HepG2 (cell line): ENCODE measurements around the gene CNNM1. TPM values are rescaled to one million over a fixed set of nuclear protein-coding genes. Genes with fewer than 3 reads are reported as not detected.

Experiments used
- ARNTL ChIP-seq: sonication (generic); formaldehyde crosslinking; IDR thresholded peaks from 2 replicates; pipeline ENCODE4 v1.4.0; 2020; ENCODE audit warnings: mild to moderate bottlenecking, missing genetic modification reagents
- BHLHE40 ChIP-seq: IDR thresholded peaks from 2 replicates; pipeline ENCODE4 v1.6.1; 2011; ENCODE audit warnings: low read length, improper control_type of control experiment
- GPN1 ChIP-seq: sonication (generic); formaldehyde crosslinking; IDR thresholded peaks from 2 replicates; pipeline ENCODE4 v1.5.1; 2020; ENCODE audit warnings: missing genetic modification reagents, borderline replicate concordance
- HNF4G ChIP-seq, 2 experiments: sonication (generic) in 1 of 2; formaldehyde crosslinking in 1 of 2; IDR thresholded peaks; 2 replicates each; pipeline versions ENCODE4 v1.4.0 to v1.6.1; 2011 to 2020; ENCODE audit warnings: borderline replicate concordance in 2 of 2, low read depth in 2 of 2, mild to moderate bottlenecking in 2 of 2, low read length in 1 of 2, missing genetic modification reagents in 1 of 2, moderate library complexity in 1 of 2
- HOXA5 ChIP-seq: sonication (generic); formaldehyde crosslinking; IDR thresholded peaks from 2 replicates; pipeline ENCODE4 v1.4.0; 2020; ENCODE audit warnings: missing genetic modification reagents
- MXD4 ChIP-seq: IDR thresholded peaks from 2 replicates; pipeline ENCODE4 v1.6.1; 2016; ENCODE audit warnings: mild to moderate bottlenecking, missing biosample characterization, missing genetic modification reagents
- NFE2L1 ChIP-seq: sonication (generic); formaldehyde crosslinking; IDR thresholded peaks from 2 replicates; pipeline ENCODE4 v1.4.0; 2020; ENCODE audit warnings: missing genetic modification reagents, mild to moderate bottlenecking, borderline replicate concordance
- NR2F6 ChIP-seq, 2 experiments: IDR thresholded peaks; 2 replicates each; pipeline ENCODE4 v1.6.1; 2016; ENCODE audit warnings: antibody characterized with exemption in 1 of 2, mild to moderate bottlenecking in 1 of 2
- ONECUT2 ChIP-seq: sonication (generic); formaldehyde crosslinking; IDR thresholded peaks from 2 replicates; pipeline ENCODE4 v1.4.0; 2020; ENCODE audit warnings: missing genetic modification reagents
- RBM39 ChIP-seq: fragments of 200-400 bp; formaldehyde crosslinking; IDR thresholded peaks from one replicate; pipeline ENCODE4 v1.6.1; 2018; ENCODE audit warnings: antibody characterized with exemption, mild to moderate bottlenecking, low read depth, low read length; ENCODE audit not compliant: poor library complexity, severe bottlenecking
- ZNF264 ChIP-seq: sonication (generic); formaldehyde crosslinking; IDR thresholded peaks from 2 replicates; pipeline ENCODE4 v1.4.0; 2020; ENCODE audit warnings: missing genetic modification reagents
- ZNF484 ChIP-seq: sonication (generic); formaldehyde crosslinking; IDR thresholded peaks from 2 replicates; pipeline ENCODE4 v1.5.1; 2020; ENCODE audit warnings: mild to moderate bottlenecking, low read depth, missing genetic modification reagents, borderline replicate concordance
- ZNF543 ChIP-seq: sonication (generic); formaldehyde crosslinking; IDR thresholded peaks from 2 replicates; pipeline ENCODE4 v1.4.0; 2020; ENCODE audit warnings: mild to moderate bottlenecking, missing genetic modification reagents
- ZNF652 ChIP-seq: IDR thresholded peaks from 2 replicates; pipeline ENCODE4 v1.6.1; 2016; ENCODE audit warnings: low read depth, borderline replicate concordance
- ZNF660 ChIP-seq: sonication (generic); formaldehyde crosslinking; IDR thresholded peaks from 2 replicates; pipeline ENCODE4 v1.5.1; 2020; ENCODE audit warnings: mild to moderate bottlenecking, low read depth, missing genetic modification reagents, borderline replicate concordance
- ZNF720 ChIP-seq: sonication (generic); formaldehyde crosslinking; IDR thresholded peaks from 2 replicates; pipeline ENCODE4 v1.4.0; 2020; ENCODE audit warnings: missing genetic modification reagents
- ZZZ3 ChIP-seq: sonication (generic); formaldehyde crosslinking; IDR thresholded peaks from 2 replicates; pipeline ENCODE4 v1.4.0; 2020; ENCODE audit warnings: missing genetic modification reagents, mild to moderate bottlenecking, borderline replicate concordance
- polyA plus RNA-seq, 8 experiments: library from polyadenylated mRNA; depleted of rRNA in 3 of 8; stranded (reverse) in 7 of 8; unstranded in 1 of 8; fragments of >200 nt; fragmentation: Illumina TruSeq in 4 of 8; extraction: Trizol in 4 of 8; gene quantifications; 2 replicates each; pipeline versions ENCODE4 v1.2.1 to v1.2.3, GENCODE V29; 2011 to 2016; ENCODE audit warnings: low read depth in 4 of 8, missing spikeins in 1 of 8, mixed read lengths in 1 of 8; ENCODE audit not compliant: insufficient read depth in 1 of 8
- total RNA-seq, 5 experiments: library from RNA; depleted of rRNA; stranded (reverse); fragments of >200 nt; fragmentation: Illumina TruSeq; extraction: Trizol; gene quantifications; 2 replicates each; pipeline ENCODE4 v1.2.3, GENCODE V29; 2016; ENCODE audit warnings: low read depth in 1 of 5
- TF ChIP-seq, protein P1 (sequence below): sonication (generic); formaldehyde crosslinking; IDR thresholded peaks from 2 replicates; pipeline ENCODE4 v1.8.0; 2022; ENCODE audit warnings: mild to moderate bottlenecking, missing genetic modification reagents, moderate library complexity
- TF ChIP-seq, protein P2 (sequence below): sonication (generic); formaldehyde crosslinking; IDR thresholded peaks from 2 replicates; pipeline ENCODE4 v1.5.1; 2020; ENCODE audit warnings: missing genetic modification reagents, mild to moderate bottlenecking, borderline replicate concordance
- TF ChIP-seq, protein P3 (sequence below): IDR thresholded peaks from 2 replicates; pipeline ENCODE4 v1.6.1; 2016; ENCODE audit warnings: low read depth, borderline replicate concordance
- TF ChIP-seq, protein P4 (sequence below): IDR thresholded peaks from 2 replicates; pipeline ENCODE4 v1.6.1; 2016; ENCODE audit warnings: missing compliant biosample characterization, missing genetic modification reagents, borderline replicate concordance
- TF ChIP-seq, protein P5 (sequence below): sonication (generic); formaldehyde crosslinking; IDR thresholded peaks from 2 replicates; pipeline ENCODE4 v1.5.0; 2020; ENCODE audit warnings: mild to moderate bottlenecking, low read depth, missing genetic modification reagents, borderline replicate concordance
- TF ChIP-seq, protein P6 (sequence below): sonication (generic); formaldehyde crosslinking; IDR thresholded peaks from 2 replicates; pipeline ENCODE4 v1.4.0; 2020; ENCODE audit warnings: missing genetic modification reagents

CNNM1 gene
- total and polyA plus RNA-seq, 2 of the 13 experiments (the other 11 are each of a cell fraction or from before 2014, with no cell fraction given), result 4.3 to 9.6 TPM

DNA sequence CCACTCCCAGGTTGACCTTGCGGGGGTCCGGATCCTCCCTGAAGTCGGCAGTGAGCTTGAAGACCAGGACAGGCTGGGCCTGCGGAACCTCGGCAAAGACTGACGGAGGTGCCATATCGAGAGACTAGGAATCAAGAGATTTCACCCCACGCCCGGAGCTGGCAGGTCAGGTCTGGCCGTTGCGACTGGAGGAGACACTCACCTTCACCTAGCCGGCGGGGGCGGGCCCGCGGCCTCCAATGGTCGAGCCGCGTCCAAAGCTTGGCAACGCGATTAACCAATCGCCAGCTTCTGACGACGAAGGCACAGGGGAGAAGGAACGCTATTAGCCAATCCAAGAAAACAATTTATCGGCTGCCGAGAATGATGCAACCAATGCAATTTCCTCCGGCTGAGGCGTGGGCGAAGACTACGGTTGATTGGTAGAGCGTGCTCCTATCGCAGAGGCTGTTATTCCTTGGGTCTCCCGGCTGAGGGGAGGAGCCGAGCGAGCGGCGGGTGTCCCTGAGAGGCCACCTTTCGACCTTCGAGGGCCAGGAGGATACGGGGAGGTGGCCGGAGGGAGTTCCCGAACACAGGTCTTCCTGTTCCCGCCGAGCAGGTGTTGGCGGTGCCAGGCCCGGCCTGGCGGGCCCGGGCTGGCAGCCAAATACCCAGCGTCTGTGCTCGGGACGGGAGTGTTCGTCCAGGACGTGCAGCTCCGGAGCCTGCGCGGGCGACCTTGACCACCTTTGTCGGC, 101.5 kb downstream of the CNNM1 start, which contains the start of gene GOT1 (continued):
- TF ChIP-seq HNF4G (IDR thresholded peaks at IDR 0.05; ENCODE audit: borderline replicate concordance, low read depth, low read length), result peak; percentile 24; the same call in 1 of the 2 replicates
- 0 out of 2 replicates have a peak, but pooled peaks have one; percentile 48 for TF ChIP-seq HNF4G (CRISPR knock-in tag; IDR thresholded peaks at IDR 0.05; ENCODE audit: borderline replicate concordance, low read depth)
- TF ChIP-seq, protein P1, sequence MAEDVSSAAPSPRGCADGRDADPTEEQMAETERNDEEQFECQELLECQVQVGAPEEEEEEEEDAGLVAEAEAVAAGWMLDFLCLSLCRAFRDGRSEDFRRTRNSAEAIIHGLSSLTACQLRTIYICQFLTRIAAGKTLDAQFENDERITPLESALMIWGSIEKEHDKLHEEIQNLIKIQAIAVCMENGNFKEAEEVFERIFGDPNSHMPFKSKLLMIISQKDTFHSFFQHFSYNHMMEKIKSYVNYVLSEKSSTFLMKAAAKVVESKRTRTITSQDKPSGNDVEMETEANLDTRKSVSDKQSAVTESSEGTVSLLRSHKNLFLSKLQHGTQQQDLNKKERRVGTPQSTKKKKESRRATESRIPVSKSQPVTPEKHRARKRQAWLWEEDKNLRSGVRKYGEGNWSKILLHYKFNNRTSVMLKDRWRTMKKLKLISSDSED (CRISPR knock-in tag), result no peak
- no peak for TF ChIP-seq ZNF720 (CRISPR knock-in tag)
- no peak for TF ChIP-seq ZNF484
- TF ChIP-seq, protein P2, sequence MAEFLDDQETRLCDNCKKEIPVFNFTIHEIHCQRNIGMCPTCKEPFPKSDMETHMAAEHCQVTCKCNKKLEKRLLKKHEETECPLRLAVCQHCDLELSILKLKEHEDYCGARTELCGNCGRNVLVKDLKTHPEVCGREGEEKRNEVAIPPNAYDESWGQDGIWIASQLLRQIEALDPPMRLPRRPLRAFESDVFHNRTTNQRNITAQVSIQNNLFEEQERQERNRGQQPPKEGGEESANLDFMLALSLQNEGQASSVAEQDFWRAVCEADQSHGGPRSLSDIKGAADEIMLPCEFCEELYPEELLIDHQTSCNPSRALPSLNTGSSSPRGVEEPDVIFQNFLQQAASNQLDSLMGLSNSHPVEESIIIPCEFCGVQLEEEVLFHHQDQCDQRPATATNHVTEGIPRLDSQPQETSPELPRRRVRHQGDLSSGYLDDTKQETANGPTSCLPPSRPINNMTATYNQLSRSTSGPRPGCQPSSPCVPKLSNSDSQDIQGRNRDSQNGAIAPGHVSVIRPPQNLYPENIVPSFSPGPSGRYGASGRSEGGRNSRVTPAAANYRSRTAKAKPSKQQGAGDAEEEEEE (CRISPR knock-in tag), result 0 out of 2 replicates have a peak, but pooled peaks have one; percentile 48
- TF ChIP-seq, protein P3, sequence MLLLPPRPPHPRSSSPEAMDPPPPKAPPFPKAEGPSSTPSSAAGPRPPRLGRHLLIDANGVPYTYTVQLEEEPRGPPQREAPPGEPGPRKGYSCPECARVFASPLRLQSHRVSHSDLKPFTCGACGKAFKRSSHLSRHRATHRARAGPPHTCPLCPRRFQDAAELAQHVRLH (CRISPR knock-in tag), result no peak
- TF ChIP-seq ZZZ3 (CRISPR knock-in tag), result no peak
- TF ChIP-seq RBM39, result peak; percentile 84
- TF ChIP-seq ZNF264 (CRISPR knock-in tag), result no peak
- TF ChIP-seq HOXA5 (CRISPR knock-in tag), result no peak
- no peak for TF ChIP-seq ZNF660 (CRISPR knock-in tag)
- peak; percentile 67; the same call in 1 of the 2 replicates for TF ChIP-seq MXD4 (CRISPR knock-in tag)
- no peak for TF ChIP-seq ARNTL
- no peak; the same call in 1 of the 2 replicates for TF ChIP-seq NFE2L1 (CRISPR knock-in tag)
- no peak for TF ChIP-seq ZNF652
- TF ChIP-seq, protein P4, sequence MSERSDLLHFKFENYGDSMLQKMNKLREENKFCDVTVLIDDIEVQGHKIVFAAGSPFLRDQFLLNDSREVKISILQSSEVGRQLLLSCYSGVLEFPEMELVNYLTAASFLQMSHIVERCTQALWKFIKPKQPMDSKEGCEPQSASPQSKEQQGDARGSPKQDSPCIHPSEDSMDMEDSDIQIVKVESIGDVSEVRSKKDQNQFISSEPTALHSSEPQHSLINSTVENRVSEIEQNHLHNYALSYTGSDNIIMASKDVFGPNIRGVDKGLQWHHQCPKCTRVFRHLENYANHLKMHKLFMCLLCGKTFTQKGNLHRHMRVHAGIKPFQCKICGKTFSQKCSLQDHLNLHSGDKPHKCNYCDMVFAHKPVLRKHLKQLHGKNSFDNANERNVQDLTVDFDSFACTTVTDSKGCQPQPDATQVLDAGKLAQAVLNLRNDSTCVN (CRISPR knock-in tag), result no peak; the same call in none of the 2 replicates
- TF ChIP-seq, protein P5, sequence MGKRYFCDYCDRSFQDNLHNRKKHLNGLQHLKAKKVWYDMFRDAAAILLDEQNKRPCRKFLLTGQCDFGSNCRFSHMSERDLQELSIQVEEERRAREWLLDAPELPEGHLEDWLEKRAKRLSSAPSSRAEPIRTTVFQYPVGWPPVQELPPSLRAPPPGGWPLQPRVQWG (CRISPR knock-in tag), result no peak
- TF ChIP-seq BHLHE40, result no peak
- TF ChIP-seq GPN1 (CRISPR knock-in tag), result no peak
- TF ChIP-seq NR2F6 (IDR thresholded peaks at IDR 0.05), result peak; percentile 55
- TF ChIP-seq NR2F6 (CRISPR knock-in tag; IDR thresholded peaks at IDR 0.05), result peak; percentile 84
- no peak for TF ChIP-seq ONECUT2 (CRISPR knock-in tag)
- TF ChIP-seq, protein P6, sequence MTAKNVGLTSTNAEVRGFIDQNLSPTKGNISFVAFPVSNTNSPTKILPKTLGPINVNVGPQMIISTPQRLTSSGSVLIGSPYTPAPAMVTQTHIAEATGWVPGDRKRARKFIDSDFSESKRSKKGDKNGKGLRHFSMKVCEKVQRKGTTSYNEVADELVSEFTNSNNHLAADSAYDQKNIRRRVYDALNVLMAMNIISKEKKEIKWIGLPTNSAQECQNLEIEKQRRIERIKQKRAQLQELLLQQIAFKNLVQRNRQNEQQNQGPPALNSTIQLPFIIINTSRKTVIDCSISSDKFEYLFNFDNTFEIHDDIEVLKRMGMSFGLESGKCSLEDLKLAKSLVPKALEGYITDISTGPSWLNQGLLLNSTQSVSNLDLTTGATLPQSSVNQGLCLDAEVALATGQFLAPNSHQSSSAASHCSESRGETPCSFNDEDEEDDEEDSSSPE (CRISPR knock-in tag), result peak; percentile 66; the same call in 1 of the 2 replicates
- TF ChIP-seq ZNF543 (CRISPR knock-in tag), result peak; percentile 82; the same call in 1 of the 2 replicates
